ENCODE data around the gene NCR1.
"Not testable (repeated sequence)": the region's sequence is repeated elsewhere in the genome, so short reads cannot be mapped to it uniquely, and the experiment has no call there.

The NCR1 gene, protein sequence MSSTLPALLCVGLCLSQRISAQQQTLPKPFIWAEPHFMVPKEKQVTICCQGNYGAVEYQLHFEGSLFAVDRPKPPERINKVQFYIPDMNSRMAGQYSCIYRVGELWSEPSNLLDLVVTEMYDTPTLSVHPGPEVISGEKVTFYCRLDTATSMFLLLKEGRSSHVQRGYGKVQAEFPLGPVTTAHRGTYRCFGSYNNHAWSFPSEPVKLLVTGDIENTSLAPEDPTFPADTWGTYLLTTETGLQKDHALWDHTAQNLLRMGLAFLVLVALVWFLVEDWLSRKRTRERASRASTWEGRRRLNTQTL

DNA sequence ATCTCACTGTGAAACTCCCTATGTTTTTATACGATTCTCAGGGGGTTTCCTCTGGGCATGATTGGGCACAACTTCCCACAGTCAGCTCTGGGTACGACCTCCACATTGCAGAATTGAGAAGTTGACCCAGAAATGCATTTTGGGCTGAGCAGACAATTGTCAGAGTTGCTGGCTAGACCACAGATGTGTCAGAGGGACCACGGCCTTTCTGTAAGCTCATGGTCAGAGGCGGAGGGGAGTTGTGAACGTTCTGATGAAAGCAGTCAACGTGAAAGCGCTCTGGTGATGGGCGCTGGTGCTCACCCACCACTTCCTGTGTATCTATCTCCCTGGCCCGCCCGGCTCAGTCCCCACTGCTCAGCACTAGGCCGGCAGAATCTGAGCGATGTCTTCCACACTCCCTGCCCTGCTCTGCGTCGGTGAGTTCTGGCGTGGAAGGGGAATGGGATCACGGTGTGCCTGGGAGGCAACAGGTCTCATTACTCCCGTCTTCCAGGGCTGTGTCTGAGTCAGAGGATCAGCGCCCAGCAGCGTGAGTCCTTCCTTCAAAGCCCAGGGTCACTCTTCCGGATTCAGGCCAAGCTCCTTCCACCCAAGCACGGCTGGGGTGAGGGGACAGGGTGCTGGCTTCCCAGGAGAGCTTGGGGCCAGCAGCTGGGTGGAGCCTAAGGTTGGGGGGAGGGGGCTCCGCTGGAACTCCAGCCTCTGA is at the start of gene NCR1:
TSS of gene NCR1 (plus strand) at position 346 of the 709 bp plus-strand sequence. CDS start at position 386, 40 bp downstream.
- DNase-seq = no peak

DNA sequence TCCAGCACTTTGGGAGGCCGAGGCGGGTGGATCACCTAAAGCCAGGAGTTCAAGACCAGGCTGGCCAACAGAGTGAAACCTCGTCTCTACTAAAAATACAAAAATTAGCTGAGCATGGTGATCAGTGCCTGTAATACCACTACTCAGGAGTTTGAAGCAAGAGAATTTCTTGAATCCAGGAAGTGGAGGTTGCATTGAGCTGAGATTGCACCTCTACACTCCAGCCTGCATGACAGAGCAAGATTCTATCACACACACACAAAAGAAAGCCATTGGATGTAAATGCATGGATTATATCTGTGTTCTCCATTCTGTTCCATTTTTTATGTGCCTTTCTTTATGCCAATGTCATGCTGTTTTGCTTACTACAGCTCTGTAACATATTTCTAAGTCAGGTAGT is 47.5 kb upstream of the NCR1 start:
- DNase-seq = not testable (repeated sequence)

DNA sequence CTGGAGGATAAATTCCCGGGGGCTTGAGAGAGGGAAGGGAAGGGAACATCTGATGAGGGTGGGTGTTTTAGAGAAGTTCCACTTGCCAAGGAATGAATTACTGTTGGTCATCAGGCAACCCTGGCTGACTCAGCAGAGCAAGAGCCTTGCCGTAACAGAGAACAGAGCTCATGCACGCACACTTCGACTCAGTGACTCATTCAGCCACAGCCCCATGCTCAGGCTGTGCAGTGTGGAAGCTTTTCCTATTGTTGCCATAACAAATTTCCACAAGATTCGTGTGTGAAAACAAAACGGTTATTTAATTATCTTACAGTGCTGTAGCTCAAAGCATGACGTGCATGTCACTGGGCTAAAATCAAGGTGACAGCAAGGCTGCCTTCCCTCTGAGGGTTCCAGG is 46.5 kb upstream of the NCR1 start:
- not testable (repeated sequence) for DNase-seq

DNA sequence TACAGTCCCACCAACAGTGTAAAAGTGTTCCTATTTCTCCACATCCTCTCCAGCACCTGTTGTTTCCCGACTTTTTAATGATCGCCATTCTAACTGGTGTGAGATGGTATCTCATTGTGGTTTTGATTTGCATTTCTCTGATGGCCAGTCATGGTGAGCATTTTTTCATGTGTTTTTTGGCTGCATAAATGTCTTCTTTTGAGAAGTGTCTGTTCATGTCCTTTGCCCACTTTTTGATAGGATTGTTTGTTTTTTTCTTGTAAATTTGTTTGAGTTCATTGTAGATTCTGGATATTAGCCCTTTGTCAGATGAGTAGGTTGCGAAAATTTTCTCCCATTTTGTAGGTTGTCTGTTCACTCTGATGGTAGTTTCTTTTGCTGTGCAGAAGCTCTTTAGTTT is 42.5 kb upstream of the NCR1 start:
- DNase-seq = not testable (repeated sequence)

DNA sequence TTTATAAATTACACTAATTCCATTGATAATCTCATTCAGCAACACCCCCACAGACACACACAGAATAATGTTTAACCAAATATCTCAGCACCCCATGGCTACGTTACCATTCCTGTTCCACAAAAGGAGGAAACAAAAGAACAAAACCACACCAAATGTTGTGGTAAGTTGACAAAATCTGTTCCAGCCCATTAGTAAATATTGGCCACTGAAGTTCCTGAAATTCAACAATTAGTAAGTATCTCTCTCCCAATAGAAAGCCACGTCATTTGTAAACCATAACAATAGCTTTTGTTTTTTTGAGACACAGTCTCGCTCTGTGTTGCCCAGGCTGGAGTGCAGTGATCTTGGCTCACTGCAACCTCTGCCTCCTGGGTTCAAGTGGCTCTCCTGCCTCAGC is 34.3 kb upstream of the NCR1 start:
- no peak for DNase-seq

DNA sequence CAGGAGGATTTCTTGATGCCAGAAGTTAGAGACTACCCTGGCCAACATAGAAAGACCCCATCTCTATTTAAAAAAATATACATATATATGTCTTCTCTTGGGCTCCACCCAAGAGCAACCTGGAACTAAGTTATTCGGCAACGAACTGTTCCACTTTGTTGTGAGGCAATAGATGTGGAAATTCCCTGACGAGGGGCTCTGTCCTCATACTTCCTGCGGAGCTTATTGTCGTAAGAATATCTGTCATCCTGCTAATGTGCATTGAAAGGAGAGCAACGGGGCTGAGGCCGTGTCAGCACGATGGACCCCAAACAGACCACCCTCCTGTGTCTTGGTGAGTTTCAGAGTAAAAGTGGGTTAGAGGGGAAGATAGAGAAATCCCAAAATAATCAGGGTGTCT is 32.0 kb upstream of the NCR1 start, which contains the start of gene FCAR:
TSS of gene FCAR (plus strand) at position 246 of the 400 bp plus-strand sequence. CDS start at position 301, 55 bp downstream.
- no peak for DNase-seq

DNA sequence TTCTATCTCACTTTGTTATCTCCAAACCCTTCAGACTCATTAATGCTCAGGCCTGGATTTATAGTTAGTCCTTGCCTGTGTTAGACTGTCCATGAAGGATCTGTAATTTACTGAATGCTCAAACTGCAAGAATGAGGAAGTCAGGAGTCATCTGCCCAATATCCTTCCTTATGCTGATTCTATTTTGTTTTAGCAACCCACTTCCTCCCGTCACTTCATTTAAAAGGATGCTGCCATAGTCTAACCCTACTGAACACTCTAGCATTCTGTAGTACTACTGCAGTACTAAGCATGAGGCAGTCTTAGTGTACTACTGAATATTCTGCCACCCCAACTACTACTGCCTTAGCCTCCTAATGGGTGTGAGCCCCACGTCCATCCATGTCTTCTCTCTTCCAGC is 30.4 kb upstream of the NCR1 start:
- no peak for DNase-seq

DNA sequence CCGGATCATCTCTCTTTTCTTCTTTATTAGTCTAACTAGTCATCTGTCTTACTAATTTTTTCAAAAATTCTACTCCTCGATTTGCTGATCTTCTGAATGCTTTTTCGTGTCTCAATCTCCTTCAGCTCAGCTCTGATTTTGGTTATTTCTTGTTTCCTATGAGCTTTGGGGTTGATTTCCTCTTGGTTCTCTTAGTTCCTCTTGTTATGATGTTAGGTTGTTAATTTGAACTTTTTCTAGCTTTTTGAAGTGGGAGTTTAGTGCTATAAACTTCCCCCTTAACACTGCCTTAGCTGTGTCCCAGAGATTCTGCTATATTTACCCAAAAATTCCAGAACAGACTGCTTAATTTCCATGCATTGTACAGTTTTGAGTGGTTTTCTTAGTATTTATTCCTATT is 28.5 kb upstream of the NCR1 start:
- DNase-seq = no peak

DNA sequence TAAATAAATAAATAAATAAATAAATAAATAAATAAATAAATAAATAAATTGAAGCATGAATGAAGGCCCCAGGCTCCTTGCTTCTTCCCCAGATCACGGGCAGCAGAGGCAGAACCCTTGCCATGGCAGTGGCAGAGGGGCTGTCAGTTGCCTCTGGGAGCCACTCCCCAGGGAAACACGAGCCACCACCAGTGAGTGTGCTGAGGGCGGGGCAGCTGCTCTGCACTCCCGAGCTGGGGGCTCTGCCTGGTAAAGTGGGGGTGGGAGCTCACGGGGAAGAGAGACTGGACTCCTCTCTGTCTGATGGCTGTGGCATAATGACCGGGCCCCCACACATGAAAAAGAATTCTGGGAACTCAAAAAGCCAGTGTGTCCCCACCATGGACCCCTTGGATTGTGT is 24.1 kb upstream of the NCR1 start:
- DNase-seq = no peak

DNA sequence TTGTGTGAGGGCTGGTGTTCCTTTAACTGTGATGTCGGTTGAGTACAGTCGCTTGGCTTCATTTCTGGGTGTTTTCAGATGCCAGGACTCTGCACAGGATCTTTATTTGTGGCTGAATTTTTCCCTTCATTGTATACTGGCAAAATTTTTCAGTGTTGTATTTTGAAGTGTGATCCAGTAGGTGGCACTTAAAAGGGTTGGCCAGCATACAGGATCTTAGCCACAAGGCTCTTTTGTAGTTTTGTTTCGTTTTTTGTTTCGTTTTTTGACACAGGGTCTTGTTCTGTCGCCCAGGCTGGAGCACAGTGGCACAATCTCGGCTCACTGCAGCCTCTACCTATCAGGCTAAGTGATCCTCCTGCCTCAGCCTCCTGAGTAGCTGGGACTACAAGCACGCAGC is 23.2 kb upstream of the NCR1 start:
- DNase-seq = no peak

DNA sequence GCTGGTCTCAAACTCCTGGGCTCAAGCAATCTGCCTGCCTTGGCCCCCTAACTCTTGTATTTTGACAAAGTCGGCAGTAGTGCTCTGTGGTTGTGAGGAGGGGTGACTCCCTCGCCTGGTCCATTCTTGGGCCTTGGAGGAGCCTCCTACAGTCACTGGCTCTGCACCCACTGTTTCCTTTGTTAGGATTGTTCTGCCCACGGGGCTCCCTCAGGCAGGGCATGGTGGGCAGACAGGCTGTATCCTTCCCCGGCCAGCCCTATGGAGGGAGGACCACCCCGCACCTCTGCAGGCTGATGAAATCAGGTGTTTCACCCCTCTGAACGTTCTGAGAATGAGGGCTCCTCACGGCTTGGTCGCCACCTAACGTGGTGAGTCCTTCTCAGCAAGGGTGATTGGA is 22.7 kb upstream of the NCR1 start:
- no peak for DNase-seq

DNA sequence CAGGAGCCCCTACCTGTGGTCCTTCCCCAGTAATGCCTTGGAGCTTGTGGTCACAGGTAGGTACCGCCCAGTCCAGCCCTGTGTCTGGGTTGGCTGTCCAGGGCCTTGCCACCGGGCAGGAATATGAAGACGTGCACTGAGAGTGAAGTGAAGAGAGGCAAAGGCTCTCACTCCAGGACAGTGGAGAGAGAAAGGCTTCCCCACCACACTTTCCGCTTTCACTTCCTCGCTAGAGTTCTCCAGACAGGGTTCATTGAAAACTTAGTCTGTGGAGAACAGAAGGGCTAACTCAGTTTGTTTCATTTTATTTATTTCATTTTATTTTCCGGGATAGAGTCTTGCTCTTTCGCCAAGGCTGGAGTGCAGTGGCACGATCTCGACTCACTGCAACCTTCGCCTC is 17.7 kb upstream of the NCR1 start:
- no peak for DNase-seq

DNA sequence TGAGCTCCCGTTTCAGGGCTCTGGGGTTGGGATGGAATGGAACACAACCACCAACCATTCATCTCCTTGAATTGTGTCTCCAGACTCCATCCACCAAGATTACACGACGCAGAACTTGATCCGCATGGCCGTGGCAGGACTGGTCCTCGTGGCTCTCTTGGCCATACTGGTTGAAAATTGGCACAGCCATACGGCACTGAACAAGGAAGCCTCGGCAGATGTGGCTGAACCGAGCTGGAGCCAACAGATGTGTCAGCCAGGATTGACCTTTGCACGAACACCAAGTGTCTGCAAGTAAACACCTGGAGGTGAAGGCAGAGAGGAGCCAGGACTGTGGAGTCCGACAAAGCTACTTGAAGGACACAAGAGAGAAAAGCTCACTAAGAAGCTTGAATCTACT is 16.4 kb upstream of the NCR1 start:
- DNase-seq = no peak

DNA sequence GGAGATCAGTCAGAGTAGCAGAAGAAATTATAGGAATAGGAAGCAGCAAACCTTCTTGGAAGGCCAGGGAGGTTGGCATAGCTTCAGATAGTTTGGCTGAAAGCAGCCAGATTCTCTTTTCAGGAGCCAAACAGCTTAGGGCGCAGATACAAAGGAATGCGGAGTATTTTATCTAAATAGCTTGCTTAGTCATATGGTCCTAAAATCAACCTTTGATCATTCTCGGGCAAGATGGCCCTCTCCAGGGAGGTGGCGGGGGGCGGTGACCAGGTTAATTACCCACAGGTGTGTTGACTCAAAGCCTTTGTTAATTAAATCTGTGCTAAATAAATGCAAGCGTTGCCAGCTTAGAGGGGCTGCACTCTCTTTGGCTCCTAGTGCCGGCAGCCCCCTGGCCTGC is 12.5 kb upstream of the NCR1 start:
- no peak for DNase-seq

DNA sequence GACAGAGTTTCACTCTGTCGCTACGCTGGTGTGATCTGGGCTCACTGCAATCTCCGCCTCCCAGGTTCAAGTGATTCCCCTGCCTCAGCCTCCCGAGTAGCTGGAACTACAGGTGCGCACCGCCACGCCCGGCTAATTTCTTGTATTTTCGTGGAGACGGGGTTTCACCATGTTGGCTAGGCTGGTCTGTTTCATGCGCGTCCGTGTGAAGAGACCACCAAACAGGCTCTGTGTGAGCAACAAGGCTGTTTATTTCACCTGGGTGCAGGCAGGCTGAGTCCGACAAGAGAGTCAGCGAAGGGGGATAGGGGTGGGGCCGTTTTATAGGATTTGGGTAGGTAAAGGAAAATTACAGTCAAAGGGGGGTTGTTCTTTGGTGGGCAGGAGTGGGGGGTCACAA is 11.8 kb upstream of the NCR1 start:
- DNase-seq = not testable (repeated sequence)

DNA sequence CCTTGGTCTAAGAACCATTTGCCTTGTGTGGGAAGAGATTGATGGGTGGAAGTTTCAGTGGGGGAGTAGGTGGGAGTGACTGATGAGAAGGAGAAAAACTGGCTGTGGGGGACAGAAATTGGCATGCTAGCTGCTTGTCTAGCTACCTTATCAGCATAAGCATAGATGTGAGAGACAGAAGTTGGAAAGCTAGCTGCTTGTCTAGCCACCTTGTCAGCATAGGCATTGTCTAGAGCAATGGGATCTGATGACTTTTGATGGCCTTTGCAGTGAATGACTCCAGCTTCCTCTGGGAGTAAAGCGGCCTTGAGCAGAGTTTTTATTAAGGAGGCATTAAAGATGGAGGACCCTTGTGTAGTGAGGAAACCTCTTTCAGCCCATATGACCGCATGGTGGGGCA is 9.9 kb upstream of the NCR1 start:
- DNase-seq = no peak

DNA sequence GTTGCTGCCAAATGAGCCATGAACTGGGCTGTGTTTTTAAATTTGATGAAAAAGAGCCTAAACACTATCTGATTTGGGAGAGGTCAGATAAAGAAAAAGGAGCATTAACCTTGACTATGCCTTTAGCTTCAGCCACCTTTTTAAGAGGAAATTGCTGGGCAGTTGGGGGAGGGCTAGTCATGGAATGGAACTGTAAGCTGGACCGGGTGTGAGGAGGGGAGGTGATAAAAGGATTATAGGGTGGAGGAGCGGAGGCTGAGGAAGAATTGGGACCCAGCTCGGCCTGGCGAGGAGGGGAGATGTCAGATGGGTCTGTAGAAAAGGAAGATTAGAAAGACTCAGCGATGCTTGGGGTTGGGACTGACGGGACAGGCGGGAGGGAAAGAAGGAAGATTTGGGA is 7.3 kb upstream of the NCR1 start:
- DNase-seq = not testable (repeated sequence)

DNA sequence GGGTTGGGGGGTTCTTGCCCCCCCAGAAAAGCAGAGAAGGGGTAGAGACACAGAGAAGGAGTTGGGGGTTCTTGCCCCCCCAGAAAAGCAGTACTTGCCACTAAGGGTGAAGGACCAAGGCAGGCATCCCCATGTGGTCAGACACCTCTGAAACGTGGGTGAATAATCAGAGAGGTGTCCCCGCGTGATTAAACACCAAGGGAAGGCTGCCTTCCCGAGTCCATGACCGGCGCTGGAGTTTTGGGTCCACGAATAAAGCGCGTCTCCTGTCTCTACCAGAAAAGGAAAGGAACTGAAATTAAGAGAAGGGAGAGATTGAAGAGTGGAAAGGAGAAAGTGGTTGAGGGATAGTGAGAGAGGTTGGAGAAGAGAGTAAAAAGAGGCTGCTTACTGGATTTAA is 6.3 kb upstream of the NCR1 start:
- DNase-seq = not testable (repeated sequence)

DNA sequence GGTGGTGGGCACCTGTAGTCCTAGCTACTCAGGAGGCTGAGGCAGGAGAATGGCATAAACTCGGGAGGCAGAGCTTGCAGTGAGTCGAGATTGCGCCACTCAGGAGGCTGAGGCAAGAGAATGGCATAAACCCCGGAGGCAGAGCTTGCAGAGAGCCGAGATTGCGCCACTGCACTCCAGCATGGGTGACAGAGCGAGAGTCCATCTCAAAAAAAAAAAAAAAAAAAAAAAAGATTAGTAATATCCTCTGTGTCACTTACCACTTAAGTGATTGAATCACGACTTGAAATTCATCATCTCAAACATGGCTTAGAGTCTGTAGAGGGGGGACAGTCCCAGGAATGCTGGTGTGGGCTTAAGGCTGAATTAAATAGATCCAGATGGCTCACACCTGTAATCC is 4.8 kb upstream of the NCR1 start:
- not testable (repeated sequence) for DNase-seq

DNA sequence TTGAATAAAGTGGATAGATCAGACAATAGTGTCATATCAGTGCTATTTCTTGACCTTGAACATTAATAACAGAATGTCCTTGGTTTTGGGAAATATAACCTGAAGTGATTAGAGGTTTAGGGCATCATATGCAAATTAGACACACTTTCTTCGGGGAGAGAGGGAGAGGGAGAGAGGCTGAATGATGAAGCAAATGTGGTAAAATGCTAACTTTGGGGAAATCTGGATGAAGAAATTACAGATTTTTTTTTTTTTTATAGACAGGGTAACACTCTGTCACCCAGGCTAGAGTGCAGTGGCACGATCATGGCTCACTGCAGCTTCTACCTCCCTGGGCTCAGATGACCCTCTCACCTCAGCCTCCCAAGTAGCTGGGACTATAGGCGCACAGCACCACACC is 3.9 kb upstream of the NCR1 start:
- DNase-seq = no peak

DNA sequence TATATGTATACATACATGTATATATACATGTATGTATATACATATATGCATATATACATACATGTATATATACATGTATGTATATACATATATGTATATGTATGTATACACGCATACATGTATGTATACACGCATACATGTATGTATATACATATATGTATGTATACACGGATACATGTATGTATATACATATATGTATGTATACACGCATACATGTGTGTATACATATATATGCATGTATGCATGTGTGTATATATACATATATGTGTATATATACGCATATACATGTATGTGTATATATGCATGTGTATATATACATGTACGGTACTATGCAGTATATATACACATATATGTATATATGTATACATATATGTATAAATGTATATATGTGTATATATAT is 2.6 kb upstream of the NCR1 start:
- DNase-seq = no peak

DNA sequence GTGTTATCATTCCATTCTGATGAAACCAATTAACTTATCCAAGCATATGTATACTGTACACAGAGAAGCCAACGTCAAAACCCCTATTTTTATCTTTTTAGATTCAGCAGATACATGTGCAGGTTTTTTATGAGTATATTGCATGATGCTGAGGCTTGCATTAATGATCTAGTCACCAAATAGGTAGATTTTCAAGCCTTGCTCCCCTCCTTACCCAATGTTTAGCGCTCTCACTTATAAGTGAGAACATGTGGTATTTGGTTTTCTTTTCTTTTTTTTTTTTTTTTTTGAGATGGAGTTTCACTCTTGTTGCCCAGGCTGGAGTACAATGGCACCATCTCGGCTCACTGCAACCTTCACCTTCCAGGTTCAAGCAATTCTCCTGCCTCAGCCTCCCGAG is 1.7 kb upstream of the NCR1 start:
- not testable (repeated sequence) for DNase-seq

DNA sequence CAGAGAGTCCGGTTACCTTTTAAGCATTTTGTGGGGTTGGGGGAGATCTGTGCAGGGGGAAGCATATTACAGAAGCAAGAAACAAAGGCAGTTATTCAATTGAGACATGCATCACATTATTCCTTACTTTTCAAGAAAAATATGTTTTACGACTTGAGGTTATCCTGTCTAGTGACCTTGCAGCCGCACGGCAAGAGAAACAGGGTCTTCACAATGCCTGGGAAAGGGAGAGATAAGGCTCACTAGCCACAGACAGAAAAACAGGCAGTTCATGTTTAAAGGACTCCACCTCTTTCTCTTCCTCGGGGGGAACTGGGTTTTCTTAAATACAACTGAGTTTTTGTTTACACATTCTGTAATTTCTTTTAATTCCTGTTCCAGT is 536 bp upstream of the NCR1 start:
- no peak for DNase-seq

DNA sequence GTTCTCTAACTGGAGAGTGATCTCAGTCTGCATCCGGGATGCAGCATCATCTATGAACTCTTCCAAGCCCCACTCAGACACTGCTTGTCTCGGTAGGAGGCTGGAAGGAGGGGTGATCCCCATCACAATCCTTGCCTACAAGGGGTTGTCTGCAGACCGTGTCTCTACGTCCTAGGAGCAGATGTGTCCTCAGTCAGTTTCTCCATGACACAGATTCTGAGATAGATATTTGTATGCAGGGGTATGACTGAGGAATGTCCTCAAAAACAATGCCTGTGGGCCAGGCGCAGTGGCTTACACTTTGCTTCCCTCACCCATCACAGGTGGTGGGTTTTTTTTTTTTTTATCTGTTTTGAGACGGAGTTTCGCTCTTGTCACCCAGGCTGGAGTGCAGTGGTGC is 871 bp downstream of the NCR1 start:
- no peak for DNase-seq

DNA sequence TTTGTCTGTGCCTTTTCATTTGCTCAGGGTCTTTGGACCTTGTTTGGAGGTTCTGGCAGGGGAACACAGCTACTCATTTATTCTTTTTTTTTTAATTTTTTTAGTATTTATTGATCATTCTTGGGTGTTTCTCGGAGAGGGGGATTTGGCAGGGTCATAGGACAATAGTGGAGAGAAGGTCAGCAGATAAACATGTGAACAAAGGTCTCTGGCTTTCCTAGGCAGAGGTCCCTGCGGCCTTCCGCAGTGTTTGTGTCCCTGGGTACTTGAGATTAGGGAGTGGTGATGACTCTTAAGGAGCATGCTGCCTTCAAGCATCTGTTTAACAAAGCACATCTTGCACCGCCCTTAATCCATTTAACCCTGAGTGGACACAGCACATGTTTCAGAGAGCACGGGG is 2.0 kb downstream of the NCR1 start:
- not testable (repeated sequence) for DNase-seq

All from NCI-H1417 (cell line).